Measurements from ENCODE around the gene TRAF3.
"Not testable (repeated sequence)": the region's sequence is repeated elsewhere in the genome, so short reads cannot be mapped to it uniquely, and the experiment has no call there.

Gene TRAF3

GRCh38 chr14:102863381-102863780 lies 86.1 kb downstream of the TRAF3 start:
- no peak for DNase-seq (ENCODE audit: low read depth in 2 of 2)

DNA sequence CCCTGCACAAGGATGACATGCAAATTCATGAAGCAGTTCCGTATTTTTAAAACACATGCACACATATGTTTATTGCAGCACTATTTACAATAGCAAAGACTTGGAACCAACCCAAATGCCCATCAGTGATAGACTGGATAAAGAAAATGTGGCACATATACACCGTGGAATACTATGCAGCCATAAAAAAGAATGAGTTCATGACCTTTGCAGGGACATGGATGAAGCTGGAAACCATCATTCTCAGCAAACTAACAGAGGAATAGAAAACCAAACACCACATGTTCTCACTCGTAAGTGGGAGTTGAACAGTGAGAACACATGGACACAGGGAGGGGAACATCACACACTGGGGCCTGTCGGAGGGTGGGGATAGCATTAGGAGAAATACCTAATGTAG lies 88.7 kb downstream of the TRAF3 start:
- not testable (repeated sequence) for DNase-seq (ENCODE audit: low read depth in 2 of 2)

DNA sequence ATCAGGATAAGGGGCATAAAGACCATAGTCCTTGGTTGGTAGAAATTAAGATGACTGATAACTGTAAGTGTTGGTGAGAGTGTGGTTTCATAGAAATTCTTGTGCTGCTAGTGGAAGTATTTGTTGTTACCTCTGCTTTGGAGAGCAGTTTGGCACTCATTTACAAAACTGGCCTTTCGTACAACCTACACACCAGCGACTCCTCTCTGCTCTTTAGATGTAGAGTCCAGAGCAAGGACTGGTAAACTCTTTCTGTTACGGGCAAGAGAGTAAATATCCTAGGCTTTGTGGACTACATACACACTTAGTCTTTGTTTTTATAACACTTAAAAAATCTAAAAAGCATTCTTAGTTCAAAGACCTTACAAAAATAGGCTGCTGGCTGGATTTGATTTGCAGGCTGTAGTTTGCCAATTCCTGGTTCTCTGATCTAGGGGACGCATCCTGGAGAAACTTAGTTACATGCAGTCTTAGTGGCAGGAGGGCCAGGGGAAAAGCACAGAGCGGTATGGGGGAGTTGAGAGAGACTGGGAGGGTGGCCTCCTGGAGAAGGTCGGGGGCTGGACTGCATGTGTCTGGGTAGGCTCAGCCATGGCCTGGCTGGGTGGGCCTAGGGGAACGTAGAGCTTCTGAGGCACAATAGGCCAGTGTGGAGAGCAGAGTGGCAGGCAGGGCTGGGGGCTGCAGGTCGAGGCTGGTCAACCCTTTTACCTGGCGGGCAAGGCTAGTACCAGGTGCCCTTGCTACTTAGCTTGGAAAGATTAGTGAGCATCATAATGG lies 89.9 kb downstream of the TRAF3 start:
- no peak for DNase-seq (ENCODE audit: low read depth in 2 of 2)

GRCh38 chr14:102867826-102868580 lies 90.8 kb downstream of the TRAF3 start:
- no peak for DNase-seq (ENCODE audit: low read depth in 2 of 2)

DNA sequence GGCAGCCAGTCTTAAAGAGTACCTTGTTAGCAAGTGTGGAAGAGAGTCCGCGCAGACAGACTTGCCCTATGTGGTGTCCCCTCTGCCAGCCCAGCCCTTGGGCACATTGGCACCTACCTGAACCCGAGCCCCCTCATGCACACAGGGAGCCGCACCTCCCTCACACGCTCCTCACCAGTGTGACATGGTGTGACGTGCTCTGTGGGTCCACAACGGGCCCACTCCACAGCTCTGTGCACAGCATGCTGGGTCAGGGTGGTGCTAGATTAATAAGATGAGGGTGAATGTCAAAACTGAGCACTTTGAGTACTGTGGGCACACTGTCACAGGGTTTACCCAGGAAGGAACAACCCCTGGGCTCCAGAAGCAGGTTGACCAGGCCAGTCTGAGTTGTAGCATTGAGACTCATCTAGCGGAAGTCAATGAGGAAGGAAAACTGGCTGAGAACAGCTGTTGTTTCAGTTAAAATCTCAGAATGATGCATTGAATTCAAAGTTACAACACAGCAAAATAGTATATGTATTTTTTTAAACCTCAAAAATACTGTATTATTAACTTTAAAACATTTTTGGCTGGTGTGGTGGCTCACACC lies 91.8 kb downstream of the TRAF3 start:
- DNase-seq (ENCODE audit: low read depth in 2 of 2): no peak

- DNase-seq (ENCODE audit: low read depth in 2 of 2): no peak
Measured at GRCh38 chr14:102870246-102870645, 93.0 kb downstream of the TRAF3 start.

DNA sequence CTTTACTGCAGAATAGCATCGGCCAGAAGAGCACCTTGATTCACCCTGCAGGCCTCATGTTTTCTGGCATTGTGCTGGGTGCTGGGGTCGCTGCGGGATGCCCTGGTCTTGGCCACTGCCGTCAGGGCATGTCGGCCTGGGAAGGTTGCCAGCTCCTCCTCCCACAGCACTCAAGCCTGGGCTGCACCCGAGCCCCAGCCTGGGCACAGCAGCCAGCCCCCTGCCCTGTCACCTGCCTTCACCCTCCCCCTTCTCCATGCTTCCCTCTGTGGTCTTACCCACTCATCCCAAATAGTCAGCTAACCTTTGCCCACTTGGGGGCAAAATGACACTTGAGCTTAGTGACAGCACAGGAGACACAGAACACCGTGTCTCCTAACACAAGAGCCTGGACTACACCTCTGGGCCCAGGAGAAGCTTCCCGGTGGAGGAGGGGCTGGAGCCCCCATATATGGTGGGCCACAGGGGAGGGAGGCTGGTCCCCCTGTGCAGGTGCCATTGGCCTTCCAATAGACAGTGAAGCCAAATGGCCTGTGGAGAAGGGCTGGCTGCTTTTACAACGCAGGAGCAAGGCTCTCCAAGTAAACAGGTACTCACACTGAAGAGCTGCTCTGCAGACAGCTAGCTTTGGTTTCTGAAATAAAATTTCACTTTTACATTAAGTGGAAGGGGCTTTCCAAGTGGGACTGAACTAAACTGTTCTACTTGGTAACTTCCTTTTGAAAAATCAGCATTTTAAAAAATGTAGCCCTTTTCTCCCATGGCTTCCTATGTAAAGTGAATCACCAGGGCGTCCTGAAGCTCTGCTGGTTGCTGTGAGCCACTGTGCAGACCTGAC lies 94.0 kb downstream of the TRAF3 start:
- no peak for DNase-seq (ENCODE audit: low read depth in 2 of 2)

- DNase-seq (ENCODE audit: low read depth in 2 of 2): no peak
Measured at GRCh38 chr14:102872020-102872419, 94.8 kb downstream of the TRAF3 start.

DNA sequence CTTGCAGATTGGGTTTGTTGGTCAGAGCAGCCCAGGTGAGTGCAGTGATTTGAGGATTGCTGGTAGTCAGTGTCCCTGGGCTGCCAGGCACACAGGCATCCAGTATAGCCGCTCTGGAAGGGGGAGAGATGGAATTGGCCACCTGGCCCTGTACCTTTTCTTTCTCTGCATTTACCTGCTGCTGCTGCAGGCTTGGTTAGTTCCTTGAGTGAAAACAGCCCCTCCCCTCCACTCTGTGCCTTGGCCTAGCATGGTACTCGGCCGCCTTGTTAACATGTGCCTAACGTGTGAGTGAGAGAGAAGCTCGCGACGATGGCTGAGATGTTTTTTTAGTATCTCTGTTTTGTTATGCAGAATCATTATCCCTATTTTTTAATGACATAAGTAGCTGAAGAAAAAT lies 95.9 kb downstream of the TRAF3 start:
- no peak for DNase-seq (ENCODE audit: low read depth in 2 of 2)

GRCh38 chr14:102873546-102874061 lies 96.4 kb downstream of the TRAF3 start:
- DNase-seq (ENCODE audit: low read depth in 2 of 2): no peak

GRCh38 chr14:102875652-102876051 lies 98.4 kb downstream of the TRAF3 start:
- DNase-seq (ENCODE audit: low read depth in 2 of 2): no peak

DNA sequence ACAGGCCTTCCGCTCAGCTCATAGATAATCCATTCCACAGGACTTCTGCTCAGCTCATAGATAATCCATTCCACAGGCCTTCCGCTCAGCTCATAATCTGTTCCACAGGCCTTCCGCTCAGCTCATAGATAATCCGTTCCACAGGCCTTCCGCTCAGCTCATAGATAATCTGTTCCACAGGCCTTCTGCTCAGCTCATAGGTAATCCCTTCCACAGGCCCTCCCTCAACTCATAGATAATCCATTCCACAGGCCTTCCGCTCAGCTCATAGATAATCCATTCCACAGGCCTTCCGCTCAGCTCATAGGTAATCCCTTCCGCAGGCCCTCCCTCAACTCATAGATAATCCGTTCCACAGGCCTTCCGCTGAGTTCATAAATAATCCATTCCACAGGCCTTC lies 100.3 kb downstream of the TRAF3 start:
- DNase-seq (ENCODE audit: low read depth in 2 of 2): not testable (repeated sequence)

- no peak for DNase-seq (ENCODE audit: low read depth in 2 of 2)
Measured at GRCh38 chr14:102878174-102878969, 101.1 kb downstream of the TRAF3 start.

GRCh38 chr14:102878970-102879460 lies 101.8 kb downstream of the TRAF3 start:
- no peak for DNase-seq (ENCODE audit: low read depth in 2 of 2)

DNA sequence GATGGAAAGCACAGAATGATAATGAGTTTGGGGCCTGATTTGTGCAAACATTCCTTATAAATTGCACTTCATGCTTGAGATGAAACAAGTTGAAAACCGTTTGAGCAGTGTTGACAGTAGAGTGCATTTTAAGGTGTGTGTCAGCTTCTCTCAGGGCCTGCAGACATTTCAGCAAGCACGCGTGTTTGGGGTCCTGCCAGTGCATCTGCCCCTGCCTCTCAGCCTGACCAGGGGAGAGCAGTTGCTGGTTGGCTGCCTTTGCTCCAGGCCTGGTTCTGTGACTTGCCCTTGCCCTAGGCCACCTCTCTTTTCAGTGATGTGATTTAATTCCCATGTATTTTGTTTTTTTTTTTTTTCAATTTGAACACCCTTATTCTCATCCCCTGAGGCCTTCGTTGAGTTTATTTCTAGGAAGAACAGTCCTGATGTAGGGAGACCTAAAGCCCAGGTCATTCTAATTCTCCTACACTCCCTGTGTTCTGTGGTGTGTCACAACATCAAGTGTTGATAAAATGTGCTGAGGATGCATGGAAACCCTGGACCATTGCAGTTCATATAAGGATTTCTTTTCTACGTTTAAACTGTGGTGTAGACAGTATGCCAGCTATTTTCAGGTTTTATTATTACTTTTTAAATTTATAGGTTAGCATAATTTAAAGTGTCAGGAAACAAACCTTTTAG lies 105.1 kb downstream of the TRAF3 start:
- DNase-seq (ENCODE audit: low read depth in 2 of 2): no peak

GRCh38 chr14:102883089-102883541 lies 105.9 kb downstream of the TRAF3 start:
- DNase-seq (ENCODE audit: low read depth in 2 of 2): no peak

GRCh38 chr14:102883554-102883953 lies 106.3 kb downstream of the TRAF3 start:
- no peak for DNase-seq (ENCODE audit: low read depth in 2 of 2)

DNA sequence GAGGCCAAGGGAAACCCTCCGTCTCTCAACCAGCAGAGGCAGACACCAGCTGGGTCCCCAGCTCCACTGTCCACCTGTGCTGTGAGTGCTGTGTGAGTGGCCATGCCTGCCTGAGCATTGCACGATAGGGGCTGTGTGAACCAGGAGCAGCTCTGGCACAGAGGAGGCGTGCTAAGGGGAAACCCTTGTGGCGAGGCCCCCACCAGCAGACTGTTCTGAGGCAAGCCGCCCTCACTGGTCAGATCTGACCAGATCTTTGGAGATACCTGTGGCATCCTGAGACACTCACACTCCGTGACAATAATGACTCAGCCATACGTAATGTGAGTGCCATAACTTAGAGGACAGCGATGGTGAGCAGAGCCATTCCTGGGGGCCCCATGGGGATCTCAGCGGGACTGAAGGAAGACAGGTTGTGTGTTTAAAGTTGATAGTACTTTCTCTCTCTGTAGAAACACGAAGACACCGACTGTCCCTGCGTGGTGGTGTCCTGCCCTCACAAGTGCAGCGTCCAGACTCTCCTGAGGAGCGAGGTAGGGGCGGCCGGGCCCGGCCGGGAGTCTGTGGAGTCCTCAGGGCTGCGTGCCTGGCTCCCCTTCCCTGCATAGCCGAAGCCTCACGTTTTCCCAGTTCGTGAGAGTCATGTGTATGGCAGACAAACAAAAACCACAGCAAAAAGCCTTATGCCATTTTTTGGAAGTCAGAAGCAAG lies 108.6 kb downstream of the TRAF3 start:
- no peak for DNase-seq (ENCODE audit: low read depth in 2 of 2)

GRCh38 chr14:102888748-102889147 lies 111.5 kb downstream of the TRAF3 start:
- DNase-seq (ENCODE audit: low read depth in 2 of 2): no peak
